Muscle of arm (tissue), 14 donors: Measurements from ENCODE around the gene COG8. TPM values are rescaled to one million over a fixed set of nuclear protein-coding genes. Genes with fewer than 3 reads are reported as not detected.
"Not testable (repeated sequence)": the region's sequence is repeated elsewhere in the genome, so short reads cannot be mapped to it uniquely, and the experiment has no call there.

ENCODE experiments used
- DNase-seq: peaks from one replicate; pipeline ENCODE4 v3.0.0-alpha.2; 2013
- long read RNA-seq, 11 donors: transcript quantifications; one replicate each; lab custom pipeline, GENCODE V29; 2026
- polyA plus RNA-seq, 12 donors: library from polyadenylated mRNA; unstranded; fragments of 120-200 nt; gene quantifications; one replicate each; pipeline ENCODE4 v1.2.1, GENCODE V29; 2013; ENCODE audit not compliant: insufficient read length in 12 of 12

The COG8 gene, protein sequence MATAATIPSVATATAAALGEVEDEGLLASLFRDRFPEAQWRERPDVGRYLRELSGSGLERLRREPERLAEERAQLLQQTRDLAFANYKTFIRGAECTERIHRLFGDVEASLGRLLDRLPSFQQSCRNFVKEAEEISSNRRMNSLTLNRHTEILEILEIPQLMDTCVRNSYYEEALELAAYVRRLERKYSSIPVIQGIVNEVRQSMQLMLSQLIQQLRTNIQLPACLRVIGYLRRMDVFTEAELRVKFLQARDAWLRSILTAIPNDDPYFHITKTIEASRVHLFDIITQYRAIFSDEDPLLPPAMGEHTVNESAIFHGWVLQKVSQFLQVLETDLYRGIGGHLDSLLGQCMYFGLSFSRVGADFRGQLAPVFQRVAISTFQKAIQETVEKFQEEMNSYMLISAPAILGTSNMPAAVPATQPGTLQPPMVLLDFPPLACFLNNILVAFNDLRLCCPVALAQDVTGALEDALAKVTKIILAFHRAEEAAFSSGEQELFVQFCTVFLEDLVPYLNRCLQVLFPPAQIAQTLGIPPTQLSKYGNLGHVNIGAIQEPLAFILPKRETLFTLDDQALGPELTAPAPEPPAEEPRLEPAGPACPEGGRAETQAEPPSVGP
- polyA plus RNA-seq, result 10 to 100 TPM in 11 of 12 donors, not detected in 1; 18.5 to 26.9 (median 22.5) TPM
- long read RNA-seq, donor 1, full-length matches to known transcripts, result 6 of 18 reads
- long read RNA-seq, donor 1, partial matches to known transcripts, result 12 of 18 reads
- long read RNA-seq, donor 1, other reads (novel, unspliced or antisense), result 0 of 18 reads
- long read RNA-seq, donor 2, full-length matches to known transcripts, result 8 of 64 reads
- long read RNA-seq, donor 2, partial matches to known transcripts, result 24 of 64 reads
- long read RNA-seq, donor 2, other reads (novel, unspliced or antisense), result 32 of 64 reads
- long read RNA-seq, donor 3, partial matches to known transcripts, result 0 of 13 reads
- long read RNA-seq, donor 3, other reads (novel, unspliced or antisense), result 10 of 13 reads
- long read RNA-seq, donor 4, full-length matches to known transcripts, result 3 of 3 reads
- long read RNA-seq, donor 4, partial matches to known transcripts, result 0 of 3 reads
- long read RNA-seq, donor 4, other reads (novel, unspliced or antisense), result 0 of 3 reads
- long read RNA-seq, donor 5, full-length matches to known transcripts, result 15 of 37 reads
- long read RNA-seq, donor 5, partial matches to known transcripts, result 22 of 37 reads
- long read RNA-seq, donor 5, other reads (novel, unspliced or antisense), result 0 of 37 reads
- long read RNA-seq, donor 6, full-length matches to known transcripts, result 2 of 17 reads
- long read RNA-seq, donor 6, partial matches to known transcripts, result 0 of 17 reads
- long read RNA-seq, donor 6, other reads (novel, unspliced or antisense), result 15 of 17 reads
- long read RNA-seq, donor 7, full-length matches to known transcripts, result 5 of 11 reads
- long read RNA-seq, donor 7, partial matches to known transcripts, result 6 of 11 reads
- long read RNA-seq, donor 7, other reads (novel, unspliced or antisense), result 0 of 11 reads
- long read RNA-seq, donor 8, full-length matches to known transcripts, result 5 of 11 reads
- long read RNA-seq, donor 8, partial matches to known transcripts, result 6 of 11 reads
- long read RNA-seq, donor 8, other reads (novel, unspliced or antisense), result 0 of 11 reads
- long read RNA-seq, donor 9, full-length matches to known transcripts, result 6 of 20 reads
- long read RNA-seq, donor 9, partial matches to known transcripts, result 14 of 20 reads
- long read RNA-seq, donor 9, other reads (novel, unspliced or antisense), result 0 of 20 reads
- long read RNA-seq, donor 10, full-length matches to known transcripts, result 8 of 36 reads
- long read RNA-seq, donor 10, partial matches to known transcripts, result 10 of 36 reads
- long read RNA-seq, donor 10, other reads (novel, unspliced or antisense), result 18 of 36 reads
- long read RNA-seq, donor 11, full-length matches to known transcripts, result 5 of 10 reads
- long read RNA-seq, donor 11, partial matches to known transcripts, result 5 of 10 reads
- long read RNA-seq, donor 11, other reads (novel, unspliced or antisense), result 0 of 10 reads

DNA sequence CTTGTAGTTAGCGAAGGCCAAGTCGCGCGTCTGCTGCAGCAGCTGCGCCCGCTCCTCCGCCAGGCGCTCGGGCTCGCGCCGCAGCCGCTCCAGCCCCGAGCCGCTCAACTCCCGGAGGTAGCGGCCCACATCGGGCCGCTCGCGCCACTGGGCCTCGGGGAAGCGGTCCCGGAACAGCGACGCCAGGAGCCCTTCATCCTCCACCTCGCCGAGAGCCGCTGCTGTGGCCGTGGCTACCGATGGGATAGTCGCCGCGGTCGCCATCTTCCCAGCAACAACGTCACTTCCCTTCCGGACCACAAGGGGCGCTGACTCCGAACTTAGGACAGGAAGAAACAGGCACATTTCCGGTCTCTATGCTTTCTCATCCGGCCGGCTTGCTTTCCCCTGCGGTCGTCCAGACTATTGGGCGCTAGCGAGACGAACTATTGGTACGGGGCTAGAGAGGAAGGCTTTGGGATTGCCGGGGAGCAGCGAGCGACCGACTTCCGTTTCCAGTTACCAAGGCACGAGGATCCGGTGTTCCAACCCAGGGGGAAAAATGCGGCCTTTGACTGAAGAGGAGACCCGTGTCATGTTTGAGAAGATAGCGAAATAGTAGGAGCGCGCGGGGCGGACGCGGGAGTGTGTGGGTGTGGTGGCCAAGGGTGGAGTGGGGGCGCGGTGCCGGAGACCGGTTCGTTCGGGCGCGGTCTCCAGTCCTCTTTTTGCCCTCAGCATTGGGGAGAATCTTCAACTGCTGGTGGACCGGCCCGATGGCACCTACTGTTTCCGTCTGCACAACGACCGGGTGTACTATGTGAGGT is at the start of gene COG8, which contains the start of gene NIP7:
Gene COG8, minus strand, starts transcription at position 276 of the 806 bp plus-strand sequence. Its CDS starts 12 bp downstream, at position 264.
Gene NIP7, plus strand, starts transcription at position 484 of the 806 bp plus-strand sequence. Its CDS starts 58 bp downstream, at position 542.
- peak; percentile 98 for DNase-seq

DNA sequence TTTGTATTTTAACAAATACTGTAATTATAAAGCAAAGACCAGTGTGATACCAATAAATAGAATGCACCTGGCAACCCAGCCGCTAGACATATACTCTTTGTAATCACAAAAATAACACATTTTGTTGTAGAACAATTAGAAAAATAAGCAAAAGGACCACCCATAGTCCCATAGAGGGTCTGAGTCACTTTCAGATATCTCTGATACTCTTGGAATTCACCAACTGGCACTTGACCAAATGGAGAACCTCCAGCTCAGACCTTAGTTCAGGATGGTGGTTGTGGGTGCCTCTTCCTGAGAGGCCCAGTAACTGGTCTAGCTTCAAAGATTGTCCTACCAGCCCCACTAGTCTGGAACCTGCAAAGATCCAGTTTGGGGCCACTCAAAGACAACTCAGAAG is 47.2 kb upstream of the COG8 start:
- DNase-seq, result no peak

DNA sequence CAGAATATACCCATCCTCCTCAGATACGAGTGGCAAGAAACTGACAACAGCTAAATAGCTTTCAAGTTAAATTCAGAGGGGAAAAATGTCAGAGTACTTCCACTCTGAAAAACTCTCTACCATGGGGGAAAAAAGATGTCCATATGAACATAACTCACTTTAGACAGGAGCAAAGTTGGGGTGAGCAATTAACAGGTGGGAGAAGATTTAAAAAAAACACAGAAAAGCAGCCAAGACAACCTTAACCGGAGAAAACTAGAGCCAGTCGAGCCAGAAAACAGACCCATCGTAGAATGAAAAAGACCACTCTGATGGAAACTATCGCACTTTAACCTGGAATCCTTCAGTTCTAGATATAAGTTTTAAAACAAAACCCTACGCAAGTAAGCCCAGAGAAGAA is 45.6 kb upstream of the COG8 start:
- DNase-seq, result no peak

DNA sequence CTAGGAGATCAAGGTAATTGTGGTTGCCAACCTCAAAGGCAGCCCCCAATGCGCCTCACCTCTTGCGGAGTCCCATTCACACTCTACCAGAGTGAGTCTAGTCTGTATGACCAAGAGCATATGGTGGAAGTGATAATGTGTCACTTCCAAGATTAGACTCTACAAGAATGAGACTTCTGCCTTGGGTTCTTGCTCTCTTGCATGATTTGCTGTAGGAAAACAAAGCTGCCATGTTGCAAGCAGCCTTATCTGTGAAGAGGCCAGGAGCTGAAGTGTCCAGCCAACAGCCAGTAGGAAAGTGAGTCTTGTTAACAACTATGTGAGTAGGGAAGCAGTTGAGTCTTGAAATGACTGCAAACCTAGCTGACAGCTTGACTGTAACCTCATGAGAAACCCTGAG is 43.1 kb upstream of the COG8 start:
- no peak for DNase-seq

DNA sequence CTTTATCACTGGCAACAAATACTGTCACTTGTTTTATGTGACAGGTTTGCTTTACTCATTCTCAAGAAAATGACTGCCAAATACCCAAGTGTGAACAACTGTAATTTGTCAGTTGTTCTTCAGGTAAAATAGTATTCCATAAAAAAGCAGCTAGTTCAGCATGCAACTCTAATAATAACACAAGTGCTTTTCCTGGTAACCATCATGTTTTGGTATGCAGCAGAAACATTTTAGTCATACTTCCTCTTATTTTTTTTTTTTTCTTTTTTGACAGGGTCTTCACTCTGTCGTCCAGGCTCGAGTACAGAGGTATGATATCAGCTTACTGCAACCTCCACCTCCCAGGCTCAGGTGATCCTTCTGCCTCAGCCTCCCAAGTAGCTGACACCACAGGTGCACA is 41.9 kb upstream of the COG8 start:
- no peak for DNase-seq

DNA sequence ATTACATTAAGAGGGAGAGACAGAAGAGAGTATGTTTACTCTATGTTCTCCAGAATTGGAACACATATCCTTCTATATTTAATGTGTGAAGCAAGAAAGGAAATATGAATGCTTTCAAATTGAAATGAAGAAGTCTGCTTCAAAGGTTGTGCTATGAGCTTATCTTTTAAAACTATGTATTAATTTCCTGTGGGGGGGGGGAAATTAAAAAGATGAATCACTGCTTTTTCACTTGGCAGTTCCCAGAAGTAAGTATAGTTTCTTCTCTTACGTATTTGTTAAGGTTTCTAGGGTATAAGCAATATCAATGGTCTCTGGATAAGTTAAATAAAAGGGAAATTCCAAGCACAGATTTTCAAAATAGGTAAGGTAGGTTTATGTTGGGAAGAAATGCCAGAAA is 39.4 kb upstream of the COG8 start:
- no peak for DNase-seq

DNA sequence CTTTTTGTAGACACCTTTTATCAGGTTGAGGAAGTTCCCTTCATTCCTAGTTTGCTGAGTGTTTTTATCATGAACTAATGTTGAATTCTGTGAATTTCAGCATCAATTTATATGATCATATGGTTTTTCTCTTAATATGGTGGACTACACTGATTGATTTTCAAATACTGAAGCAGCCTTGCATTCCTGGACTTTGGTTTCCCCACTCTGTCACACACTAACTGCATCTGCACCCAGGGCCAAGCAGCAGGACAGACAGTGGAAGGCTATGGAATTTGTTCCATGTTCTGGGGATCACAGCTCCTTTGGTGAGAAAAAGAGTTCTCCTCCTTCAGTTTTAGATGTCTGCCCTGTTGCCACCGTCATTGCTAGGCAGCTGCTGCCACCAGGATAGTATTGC is 38.7 kb upstream of the COG8 start:
- DNase-seq, result no peak

DNA sequence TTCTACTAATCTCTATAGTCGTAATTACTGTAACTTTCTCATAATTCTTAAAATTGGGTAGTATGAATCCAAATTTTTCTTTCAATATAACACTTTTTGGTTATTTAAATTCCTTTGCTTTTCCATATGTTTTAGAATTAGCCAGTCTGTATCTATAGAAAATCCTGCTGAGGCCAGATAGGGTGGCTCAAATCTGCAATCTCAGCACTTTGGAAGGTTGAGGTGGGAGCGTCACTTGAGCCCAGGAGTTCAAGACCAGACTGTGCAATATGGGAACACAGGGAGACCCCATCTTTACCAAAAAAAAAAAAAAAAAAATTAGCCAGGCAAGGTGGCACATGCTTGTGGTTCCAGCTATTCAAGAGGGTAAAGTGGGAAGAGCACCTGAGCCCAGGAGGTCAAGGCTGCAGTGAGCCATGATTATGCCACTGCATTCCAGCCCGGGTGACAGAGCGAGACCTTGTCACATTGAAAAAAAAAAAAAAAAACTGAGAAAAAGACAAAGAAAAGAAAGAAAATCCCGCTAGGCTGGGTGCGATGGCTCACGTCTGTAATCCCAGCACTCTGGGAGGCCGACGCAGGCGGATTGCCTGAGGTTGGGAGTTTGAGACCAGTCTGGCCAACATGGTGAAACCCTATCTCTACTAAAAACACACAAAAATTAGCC is 37.2 kb upstream of the COG8 start:
- DNase-seq, result no peak

DNA sequence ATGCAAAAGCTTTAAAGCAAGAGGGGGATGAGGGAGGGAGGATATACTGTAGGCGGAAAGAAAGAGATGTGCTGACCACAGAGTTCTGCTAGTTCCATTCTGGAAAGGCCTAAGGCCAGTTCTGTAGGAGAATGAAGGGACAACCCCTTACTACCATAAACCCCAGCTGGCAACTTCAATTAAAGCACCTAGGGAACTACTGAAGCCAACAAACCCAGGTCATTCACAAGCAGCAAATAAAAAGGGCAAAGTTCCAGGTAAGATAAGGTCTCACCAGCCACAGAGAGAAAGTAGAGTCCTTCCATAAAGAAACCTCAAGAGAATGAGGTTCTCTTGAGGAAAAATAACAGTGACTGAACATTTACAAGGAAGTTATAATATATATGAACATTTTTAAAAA is 33.7 kb upstream of the COG8 start:
- no peak for DNase-seq

DNA sequence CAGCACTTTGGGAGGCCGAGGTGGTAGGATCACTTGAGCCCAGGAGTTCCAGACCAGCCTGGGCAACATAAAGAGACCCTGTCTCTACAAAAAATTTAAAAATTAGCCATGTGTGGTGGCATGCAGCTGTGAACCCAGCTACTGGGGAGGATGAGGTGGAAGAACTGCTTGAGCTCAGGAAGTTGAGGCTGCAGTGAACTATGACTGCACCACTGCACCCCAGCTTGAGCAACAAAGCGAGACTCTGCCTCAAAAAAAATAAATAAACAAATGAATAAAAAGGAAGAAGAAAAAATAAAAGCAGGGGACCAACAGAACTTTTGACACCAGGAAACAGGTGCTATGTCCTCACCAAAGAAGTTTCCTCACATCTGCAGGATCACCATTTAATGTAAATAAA is 32.2 kb upstream of the COG8 start:
- no peak for DNase-seq

DNA sequence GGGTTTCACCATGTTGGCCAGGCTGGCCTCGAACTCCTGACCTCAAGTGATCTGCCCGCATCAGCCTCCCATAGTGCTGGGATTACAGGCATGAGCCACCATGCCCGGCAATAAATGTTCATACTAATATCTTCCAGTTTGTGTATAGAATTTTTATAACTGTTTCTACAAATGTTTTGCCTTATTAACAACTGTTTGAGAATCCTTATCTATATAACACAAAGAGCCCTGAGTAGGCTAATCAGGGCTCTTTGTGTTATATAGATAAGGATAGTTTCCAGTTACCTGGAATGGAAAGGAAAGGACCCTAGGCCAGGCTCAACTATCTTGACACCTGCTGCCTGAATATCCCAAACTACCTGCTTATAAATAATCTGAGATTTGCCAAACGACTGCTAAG is 29.5 kb upstream of the COG8 start:
- no peak for DNase-seq

DNA sequence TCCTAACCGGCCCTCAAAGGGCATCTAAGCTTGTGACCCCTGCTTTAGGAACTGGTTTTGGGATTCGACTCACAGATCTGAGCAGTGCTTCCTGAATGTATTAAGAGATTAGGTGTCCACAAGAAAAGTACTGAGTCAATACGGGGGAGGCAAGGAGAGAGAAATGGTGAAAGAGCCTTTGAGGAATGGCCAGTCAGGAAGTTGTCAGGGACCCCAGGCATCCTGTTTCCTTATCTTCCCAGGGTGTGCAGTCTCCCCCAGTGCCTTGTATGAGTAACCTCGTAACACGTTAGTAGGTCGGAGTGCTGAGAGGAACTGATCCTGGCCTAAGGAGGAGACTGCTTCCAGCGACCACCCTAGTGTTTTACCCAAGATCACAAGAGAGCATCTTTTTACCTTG is 28.6 kb upstream of the COG8 start:
- DNase-seq, result no peak

DNA sequence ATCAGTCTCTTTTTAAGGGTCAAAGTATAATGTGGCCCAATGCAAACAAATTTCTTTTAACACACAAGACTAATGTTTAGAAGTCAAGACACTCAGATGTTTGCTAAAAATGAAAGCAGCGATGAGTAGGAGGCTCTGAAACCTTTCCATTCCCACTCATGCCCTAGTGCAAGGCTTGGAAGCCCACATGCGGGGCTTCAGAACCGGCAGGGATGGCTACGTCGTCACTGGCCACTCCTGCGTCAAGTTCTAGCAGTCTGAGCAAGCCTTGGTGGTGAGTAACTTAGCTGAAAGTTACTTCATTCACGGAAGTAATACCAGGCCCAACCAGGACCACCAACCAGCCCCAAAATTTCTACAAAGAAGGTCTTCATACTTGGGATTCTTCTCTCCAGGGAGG is 27.1 kb upstream of the COG8 start:
- DNase-seq, result no peak

DNA sequence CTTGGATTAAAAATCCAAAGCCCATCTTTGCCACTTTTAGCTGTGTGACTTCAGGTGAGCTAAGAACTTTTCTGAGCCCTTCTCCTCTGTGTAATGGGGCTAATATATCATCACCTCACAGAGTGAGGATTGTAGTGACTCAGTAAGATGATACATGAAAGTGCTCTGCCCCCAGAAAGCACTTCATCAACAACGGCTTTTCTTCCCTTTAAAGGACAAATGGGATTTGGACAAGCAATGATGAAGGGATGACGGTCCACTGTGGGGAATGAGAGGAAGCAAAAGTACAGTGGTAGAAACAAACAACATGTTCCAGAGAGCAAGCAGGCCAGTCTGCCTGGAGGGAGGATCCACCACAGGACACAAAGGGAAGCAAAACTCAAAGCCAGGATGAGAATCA is 26.5 kb upstream of the COG8 start:
- no peak for DNase-seq

DNA sequence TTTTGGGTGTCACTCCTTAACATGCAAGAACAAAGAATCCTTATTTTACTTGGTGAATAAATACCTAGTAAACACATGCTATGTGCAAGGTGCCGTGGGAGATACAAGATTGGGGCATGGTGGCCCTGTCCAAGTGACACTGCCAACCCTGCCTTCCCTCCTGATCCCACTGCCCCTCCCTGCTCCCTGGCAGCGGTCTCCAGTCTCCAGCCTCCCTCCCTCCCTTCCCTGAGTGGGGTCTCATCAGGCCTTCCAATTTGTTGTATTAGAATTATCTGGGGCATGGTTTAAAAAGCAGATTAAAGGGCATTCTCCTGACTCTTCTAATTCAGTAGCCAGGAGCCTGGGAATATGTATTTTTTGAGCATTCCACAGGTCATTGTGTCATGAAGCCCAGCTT is 24.7 kb upstream of the COG8 start:
- no peak for DNase-seq

DNA sequence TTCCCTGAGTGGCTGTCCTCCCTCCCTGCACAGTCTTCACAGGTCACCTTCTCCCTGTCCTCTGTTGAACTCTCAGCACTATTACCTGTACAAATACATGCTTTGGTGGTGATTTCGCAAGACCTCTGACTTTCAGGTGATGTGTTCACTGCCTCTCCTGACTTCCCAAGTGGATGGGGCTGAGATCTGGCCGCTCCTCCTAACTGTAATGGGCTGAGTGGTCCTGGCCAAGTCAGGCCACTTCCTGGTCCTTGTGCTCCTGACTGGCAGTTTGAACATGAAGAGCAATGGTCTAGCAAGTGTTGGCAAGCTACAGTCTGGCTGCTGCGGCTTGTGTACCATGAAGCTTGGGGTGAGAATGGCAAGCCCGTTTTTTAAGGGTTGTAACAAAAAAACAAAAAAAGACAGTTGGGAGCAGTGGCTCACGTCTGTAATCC is 23.9 kb upstream of the COG8 start:
- DNase-seq, result no peak

DNA sequence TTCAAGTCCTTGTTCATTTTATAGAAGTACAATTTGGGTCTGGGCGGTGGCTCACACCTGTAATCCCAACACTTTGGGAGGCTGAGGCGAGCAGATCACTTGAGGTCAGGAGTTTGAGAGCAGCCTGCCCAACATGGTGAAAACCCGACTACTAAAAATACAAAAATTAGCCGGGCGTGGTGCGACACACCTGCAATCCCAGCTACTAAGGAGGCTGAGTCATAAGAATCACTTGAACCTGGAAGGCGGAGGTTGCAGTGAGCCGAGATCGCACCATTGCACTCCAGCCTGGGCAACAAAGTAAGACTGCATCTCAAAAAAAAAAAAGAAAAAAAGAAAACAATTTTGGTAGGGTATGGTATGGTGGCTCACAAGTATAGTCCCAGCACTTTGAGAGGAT is 20.7 kb upstream of the COG8 start:
- not testable (repeated sequence) for DNase-seq

DNA sequence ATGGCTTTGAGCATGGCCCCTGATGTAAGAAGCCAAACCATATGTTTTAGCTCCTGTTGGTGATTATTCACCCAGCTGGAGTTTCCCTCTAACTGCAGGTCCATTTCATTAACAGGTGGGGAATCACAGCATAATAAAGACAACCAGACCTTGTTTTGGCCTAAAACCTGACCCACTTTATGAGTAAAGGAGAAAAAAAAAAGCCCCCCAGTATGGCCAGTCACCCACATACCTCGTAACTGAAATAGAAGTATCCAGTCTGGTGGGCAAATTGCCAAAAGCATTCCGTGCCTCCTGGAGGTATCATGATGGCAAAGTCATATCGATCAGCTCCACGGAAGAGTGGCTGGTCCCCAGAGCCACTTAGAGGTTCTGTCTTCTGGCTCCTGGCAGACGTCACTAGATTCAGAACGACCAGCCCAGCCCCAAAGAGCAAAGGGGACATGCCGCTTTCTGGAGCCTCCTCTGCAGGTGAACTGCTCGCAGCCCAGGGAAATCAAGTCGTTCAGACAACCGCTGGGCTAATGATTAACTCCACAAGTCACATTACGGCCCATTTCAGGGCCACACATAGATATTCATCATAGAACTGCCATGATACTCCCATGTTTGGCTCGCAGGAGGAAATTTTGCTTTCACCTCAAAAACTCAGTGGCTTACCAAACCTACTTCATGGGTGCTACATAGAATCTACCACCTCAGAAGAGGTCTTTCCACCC is 12.1 kb upstream of the COG8 start, which contains the start of gene TMED6:
Gene TMED6, minus strand, starts transcription at position 478 of the 719 bp plus-strand sequence. Its CDS starts 33 bp downstream, at position 445.
- no peak for DNase-seq
